Activated CD4-positive, alpha-beta T cell treated with anti-CD3 and anti-CD28 coated beads for 24 hours (primary cell): Measurements from ENCODE around the gene ARHGEF33.
"Not testable (repeated sequence)": the region's sequence is repeated elsewhere in the genome, so short reads cannot be mapped to it uniquely, and the experiment has no call there.

Source experiments
- DNase-seq, 2 donors: peaks; one replicate each; pipeline ENCODE4 v3.0.0-alpha.2; 2020; ENCODE audit warnings: low read depth in 2 of 2

The ARHGEF33 gene

DNA sequence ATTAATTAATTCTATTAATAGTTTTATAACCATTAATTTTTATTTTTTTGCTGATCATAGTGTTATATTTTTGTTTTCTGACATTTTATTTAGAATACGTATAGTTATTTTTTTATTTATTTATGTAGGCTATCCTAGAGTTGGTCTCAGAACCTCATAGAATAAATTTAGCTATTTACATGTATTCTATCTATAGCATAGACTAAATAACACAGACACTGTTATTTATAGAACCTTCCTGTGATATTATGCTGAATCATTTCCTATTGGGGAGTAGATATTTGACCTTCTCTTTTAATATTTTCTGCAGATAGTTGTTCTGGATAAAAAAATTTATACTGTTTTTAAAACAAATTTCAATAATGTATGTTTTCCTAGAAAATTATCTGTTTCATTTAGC lies 20.2 kb downstream of the ARHGEF33 start:
- DNase-seq = no peak

DNA sequence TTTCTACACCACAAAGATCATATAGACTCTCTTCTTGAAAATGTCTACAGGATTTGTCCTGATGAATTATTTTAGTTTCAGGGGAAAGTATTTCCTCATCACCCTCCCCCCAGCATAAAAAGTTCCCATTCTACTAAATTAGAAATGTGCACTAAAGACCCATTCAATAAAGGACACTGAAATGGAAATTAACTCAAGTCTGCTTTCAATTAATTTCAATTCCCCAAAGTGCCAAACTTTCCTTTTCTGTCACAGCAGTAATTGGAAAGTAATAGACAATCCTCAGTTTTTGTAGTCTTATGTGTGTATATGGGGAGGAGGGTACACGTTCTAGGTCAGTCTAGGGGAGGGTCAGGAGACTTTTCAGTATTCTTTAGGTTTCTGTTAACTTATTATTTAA lies 21.5 kb downstream of the ARHGEF33 start:
- no peak for DNase-seq

GRCh38 chr2:38912619-38913018 lies 22.9 kb downstream of the ARHGEF33 start:
- no peak for DNase-seq

DNA sequence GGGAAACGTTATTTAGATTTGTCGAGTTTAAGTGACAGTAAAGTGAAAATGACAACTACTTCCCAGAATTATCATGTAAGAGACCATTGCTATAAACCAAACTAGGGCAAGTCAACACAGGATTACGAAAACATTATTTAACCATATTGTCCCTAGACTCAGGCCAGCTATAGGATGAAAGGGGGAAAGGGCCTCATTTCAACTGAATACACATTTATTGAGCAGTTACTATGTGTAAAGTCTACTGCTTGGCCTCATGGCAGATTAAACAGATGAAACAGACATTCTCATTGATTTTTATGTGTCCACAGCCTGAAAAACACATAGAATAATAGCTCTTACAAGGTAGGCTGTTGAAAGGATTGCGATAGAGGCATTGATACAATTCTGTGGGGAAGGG lies 32.7 kb downstream of the ARHGEF33 start:
- DNase-seq = no peak

DNA sequence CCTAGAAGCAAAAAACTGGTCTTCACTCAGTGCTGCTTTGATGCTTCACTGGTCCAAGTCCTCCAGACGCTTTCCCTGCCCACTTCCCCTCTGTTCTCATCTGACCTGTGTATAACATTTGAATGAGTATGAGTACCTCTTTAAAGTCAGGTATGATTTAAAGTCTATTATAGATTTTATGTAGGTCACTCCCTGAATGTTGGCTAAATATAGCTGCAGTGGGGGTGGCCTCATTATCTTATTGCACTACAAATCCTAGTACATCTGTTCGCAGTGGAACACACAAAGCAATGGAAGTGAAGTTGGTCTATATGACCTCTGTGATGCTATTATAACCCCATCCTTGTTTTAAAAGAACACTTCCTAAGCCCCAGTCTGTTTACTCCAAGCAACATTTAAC lies 33.2 kb downstream of the ARHGEF33 start:
- DNase-seq = no peak

DNA sequence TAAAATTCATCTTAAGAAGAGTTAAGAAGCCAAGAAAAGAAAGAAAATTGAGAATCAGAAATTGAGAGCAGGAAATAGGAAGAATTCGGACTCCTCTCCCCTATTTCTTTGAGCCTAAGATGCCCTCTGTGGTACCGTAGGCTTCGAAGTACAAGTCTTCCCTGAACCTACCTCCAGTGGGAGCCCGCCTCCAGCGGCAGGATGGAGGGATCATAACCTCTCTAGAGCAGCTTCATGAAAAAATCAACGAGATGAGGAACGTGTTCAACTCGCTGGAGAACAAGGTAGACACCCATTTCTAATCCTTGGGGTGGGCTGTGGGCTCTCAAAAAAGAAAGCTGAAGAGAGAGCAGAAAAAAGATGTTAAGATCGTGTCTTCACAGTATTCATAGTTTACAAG lies 36.3 kb downstream of the ARHGEF33 start:
- no peak for DNase-seq

- DNase-seq = no peak
These were observed 40.9 kb downstream of the ARHGEF33 start for GRCh38 chr2:38930600-38930999.

DNA sequence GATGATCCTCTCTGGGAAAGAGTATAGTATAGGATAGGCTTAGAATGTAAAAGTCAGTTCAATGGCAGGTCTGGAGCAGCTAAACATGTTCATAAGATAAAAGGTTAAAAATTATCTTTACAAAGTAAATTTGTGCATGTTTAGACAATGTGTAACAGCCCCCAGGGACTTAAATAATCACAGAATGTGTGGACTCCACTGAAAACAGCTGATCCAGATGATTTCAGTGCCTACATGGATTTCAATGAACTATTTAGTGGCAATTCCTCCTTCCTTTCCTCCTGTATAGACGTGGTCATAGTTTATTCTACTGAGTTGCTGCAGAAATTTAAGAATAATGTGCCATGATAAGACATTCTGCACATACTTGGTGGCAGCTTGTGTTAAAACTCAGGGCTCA lies 42.9 kb downstream of the ARHGEF33 start:
- DNase-seq = no peak

GRCh38 chr2:38933653-38934052 lies 44.0 kb downstream of the ARHGEF33 start:
- DNase-seq = no peak

- no peak for DNase-seq
These were observed 45.1 kb downstream of the ARHGEF33 start for GRCh38 chr2:38934742-38935141.

- DNase-seq = no peak
These were observed 46.0 kb downstream of the ARHGEF33 start for GRCh38 chr2:38935568-38936172.

GRCh38 chr2:38936516-38936915 lies 46.8 kb downstream of the ARHGEF33 start:
- DNase-seq = not testable (repeated sequence)

GRCh38 chr2:38937548-38937947 lies 47.9 kb downstream of the ARHGEF33 start:
- no peak for DNase-seq

DNA sequence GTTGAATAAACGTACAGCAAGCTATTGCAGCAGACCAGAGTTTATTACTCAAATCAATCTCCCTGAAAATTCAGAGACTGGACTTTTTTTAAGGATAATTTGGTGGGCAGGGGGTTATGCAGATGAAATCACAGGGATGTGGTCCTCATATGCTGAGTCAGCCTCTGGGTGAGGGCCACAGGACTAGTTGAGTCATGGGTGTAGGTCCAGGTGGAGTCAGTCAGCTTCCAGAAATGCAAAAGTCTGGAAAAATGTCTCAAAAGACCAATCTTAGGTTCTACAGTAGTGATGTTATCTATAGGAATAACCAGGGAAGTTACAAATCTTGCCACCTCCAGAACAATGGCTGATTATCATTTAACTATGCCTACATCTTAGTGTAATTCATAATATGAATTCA lies 51.1 kb downstream of the ARHGEF33 start:
- no peak for DNase-seq

- no peak for DNase-seq
These were observed 54.1 kb downstream of the ARHGEF33 start for GRCh38 chr2:38943784-38944183.

DNA sequence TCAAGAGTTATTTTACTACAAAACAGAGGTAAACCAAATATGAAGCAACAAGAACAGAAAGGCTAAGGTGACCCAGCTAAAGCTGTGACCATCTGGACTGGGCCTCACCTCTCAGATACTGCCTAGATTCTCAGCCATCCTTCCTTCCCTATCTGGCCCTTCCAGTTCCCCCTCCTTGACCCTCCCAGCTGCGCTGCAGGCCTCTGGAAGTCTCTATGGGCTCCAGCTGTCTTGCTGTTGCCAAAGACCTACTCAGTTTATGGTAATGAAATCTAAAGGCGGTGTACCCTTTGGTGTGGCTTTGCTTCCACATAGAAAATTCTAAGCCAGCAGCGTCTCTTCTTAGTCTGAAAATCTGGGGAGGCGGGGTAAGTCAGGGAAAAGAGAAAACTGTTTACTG lies 55.7 kb downstream of the ARHGEF33 start:
- no peak for DNase-seq

GRCh38 chr2:38945911-38946310 lies 56.2 kb downstream of the ARHGEF33 start:
- DNase-seq = no peak

DNA sequence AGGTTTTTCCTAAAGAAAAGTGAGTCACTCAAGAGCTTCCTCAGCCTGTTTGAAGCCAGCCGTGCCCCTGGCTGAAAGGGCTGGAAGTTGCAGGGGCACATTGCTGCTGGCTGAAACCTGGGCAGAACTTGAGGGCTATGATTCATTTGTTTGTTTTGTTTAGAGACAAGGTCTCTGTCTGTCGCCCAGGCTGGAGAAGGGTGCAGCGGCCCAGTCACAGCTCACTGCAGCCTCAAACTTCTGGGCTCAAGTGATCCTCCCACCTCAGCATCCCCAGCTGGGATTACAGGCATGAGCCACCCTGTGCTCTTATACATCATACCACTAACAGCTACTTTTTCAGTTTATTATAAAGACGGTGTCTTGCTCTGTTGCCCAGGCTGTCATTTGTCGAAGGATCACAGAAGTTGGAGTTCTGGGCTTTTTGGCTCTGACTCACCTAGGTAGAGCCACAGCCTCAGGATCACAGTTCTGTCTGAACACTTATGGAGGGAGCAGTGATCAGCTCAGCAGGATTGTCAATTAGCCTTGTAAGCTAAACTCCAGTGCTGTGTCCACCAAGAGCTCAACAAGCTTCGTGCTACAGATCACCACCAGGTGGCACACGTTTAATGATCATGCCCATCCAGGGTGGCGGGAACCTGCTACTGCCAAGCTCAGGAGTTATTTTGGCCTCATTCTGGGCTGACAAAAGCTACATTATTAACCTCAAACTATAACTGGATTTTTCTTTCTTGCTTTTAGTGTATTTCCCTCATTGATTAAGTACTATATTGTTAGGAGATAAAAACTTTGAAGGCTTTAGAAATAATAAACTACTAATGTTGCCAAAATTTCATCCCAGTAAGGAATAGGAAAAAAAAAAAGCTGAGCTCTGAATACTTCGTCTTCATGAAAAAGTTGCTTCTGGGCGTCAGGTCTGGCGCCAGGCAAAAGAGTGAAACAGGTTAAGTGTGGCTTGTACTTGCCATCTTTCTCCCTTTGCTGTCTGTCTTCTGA lies 57.9 kb downstream of the ARHGEF33 start:
- peak; percentile 40 to 59 for DNase-seq

GRCh38 chr2:38948387-38948882 lies 58.8 kb downstream of the ARHGEF33 start:
- no peak for DNase-seq

GRCh38 chr2:38948995-38949394 lies 59.3 kb downstream of the ARHGEF33 start:
- DNase-seq = no peak

DNA sequence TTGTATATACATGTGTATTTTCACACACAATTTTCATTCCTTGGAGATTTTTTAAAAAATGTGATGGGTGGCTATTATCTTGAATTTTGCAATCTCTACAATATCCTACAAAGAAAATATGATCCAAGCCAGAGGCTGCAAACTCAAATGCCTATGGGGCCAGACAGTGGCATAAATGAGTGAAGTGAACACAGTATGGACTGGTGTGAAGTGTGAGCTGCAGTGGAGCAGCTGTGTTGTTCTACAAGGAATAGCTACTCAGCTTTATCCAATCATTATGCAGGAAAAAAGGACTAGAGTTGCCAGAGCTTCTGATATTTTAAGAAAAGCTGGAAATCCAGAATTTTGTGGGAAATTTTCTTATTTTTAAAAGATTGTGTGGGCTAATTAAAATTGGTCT lies 62.1 kb downstream of the ARHGEF33 start:
- no peak for DNase-seq

DNA sequence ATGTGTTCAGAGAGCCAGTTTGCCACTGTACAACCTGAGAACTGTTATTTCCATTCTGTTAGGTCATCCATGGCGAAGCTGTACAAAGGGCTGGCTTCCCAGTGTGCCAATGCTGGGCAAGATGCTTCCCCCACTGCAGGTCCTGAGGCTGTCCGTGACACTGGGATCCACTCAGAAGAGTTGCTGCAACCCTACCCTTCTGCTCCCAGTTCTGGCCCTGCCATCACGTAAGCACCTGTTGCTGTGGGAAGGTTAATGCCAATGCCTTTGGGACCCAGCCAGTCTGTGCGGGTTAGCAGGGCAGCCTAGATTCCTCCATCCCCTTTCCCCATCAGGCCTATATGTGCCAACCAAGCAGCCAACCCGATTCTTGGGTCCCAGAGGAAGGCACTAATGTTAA lies 68.3 kb downstream of the ARHGEF33 start:
- DNase-seq = no peak

DNA sequence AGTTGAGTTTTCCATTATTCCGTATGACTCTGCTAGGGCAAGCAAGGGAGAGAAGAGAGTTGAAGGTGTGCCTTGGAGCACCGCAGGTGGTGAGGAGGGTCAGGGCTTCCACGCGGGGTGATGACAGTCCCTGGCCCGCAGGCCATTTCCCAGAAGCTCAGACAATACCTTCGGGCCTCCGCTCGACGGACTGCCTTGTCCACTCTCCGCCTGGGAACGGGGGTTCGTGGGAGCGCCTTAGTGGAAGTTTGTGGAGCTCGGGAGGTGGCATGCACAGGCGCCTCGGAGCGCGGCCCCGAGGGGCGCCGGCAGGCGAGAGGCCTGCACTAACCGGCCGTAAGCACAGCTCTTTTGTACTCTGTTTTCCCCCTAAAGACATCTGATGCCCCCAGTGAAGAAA lies 69.8 kb downstream of the ARHGEF33 start:
- DNase-seq = no peak
